Measurements from ENCODE around the gene NEURL1B.

Gene NEURL1B

GRCh38 chr5:172667786-172668593, 26.9 kb downstream of the NEURL1B start:
- TF ChIP-seq, protein P1, sequence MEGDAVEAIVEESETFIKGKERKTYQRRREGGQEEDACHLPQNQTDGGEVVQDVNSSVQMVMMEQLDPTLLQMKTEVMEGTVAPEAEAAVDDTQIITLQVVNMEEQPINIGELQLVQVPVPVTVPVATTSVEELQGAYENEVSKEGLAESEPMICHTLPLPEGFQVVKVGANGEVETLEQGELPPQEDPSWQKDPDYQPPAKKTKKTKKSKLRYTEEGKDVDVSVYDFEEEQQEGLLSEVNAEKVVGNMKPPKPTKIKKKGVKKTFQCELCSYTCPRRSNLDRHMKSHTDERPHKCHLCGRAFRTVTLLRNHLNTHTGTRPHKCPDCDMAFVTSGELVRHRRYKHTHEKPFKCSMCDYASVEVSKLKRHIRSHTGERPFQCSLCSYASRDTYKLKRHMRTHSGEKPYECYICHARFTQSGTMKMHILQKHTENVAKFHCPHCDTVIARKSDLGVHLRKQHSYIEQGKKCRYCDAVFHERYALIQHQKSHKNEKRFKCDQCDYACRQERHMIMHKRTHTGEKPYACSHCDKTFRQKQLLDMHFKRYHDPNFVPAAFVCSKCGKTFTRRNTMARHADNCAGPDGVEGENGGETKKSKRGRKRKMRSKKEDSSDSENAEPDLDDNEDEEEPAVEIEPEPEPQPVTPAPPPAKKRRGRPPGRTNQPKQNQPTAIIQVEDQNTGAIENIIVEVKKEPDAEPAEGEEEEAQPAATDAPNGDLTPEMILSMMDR (IDR thresholded peaks at IDR 0.05; ENCODE audit: extremely low read depth, missing control alignments), result no peak
- no peak for DNase-seq (ENCODE audit: low spot score)

GRCh38 chr5:172668594-172669071, 27.6 kb downstream of the NEURL1B start:
- no peak for DNase-seq (ENCODE audit: low spot score)
- TF ChIP-seq, protein P1 (IDR thresholded peaks at IDR 0.05; ENCODE audit: extremely low read depth, missing control alignments), result no peak

DNA sequence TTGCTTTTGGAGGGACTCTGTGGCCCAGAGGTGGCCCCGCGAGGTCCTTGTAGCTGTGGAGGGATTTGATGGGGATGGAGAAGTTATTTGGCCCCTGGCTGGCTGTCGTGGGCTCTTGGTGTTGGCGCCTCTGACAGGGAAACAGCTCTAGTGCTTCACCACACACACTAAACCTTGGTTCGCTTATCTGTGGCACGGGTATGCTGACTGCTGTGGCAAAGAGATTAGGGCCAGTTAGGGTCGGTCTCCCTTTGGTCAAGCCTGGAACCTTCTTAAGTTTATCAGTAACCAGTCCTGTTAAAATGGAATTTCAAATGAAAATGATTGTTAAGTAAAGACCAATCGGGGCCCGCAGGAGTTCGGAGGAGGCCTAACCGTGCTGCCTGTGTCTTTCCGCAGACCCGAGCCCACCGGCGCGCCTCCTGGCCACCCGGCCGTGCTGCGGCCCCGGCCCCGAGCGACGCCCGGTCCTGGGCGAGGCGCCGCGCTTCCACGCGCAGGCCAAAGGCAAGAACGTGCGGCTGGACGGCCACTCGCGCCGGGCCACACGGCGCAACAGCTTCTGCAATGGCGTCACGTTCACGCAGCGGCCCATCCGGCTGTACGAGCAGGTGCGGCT, 28.4 kb downstream of the NEURL1B start:
- TF ChIP-seq, protein P1 (IDR thresholded peaks at IDR 0.05; ENCODE audit: extremely low read depth, missing control alignments), result no peak
- no peak for DNase-seq (ENCODE audit: low spot score)

- TF ChIP-seq, protein P1 (IDR thresholded peaks at IDR 0.05; ENCODE audit: extremely low read depth, missing control alignments), result no peak
- DNase-seq (ENCODE audit: low spot score), result no peak
Measured at GRCh38 chr5:172670005-172670402, 28.9 kb downstream of the NEURL1B start.

DNA sequence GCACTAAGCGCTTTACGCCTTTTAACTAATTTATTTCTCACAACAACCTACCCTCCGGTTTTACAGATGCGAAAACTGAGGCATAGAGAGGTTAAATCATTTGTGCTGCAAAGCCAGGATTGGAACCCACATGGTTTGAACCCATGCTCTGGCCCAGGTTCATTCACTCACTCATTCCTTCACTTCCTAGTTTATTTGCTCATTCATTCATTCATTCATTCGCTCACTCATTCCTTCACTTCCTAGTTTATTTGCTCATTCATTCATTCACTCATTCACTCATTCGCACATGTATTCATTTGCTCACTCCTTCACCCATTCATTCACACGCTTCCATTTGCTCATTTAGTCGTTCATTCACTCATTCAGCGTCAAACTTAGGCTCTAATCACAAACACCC, 29.4 kb downstream of the NEURL1B start:
- no peak for DNase-seq (ENCODE audit: low spot score)
- TF ChIP-seq, protein P1 (IDR thresholded peaks at IDR 0.05; ENCODE audit: extremely low read depth, missing control alignments), result no peak

- no peak for DNase-seq (ENCODE audit: low spot score)
- TF ChIP-seq, protein P1 (IDR thresholded peaks at IDR 0.05; ENCODE audit: extremely low read depth, missing control alignments), result no peak
Measured at GRCh38 chr5:172671091-172671490, 30.0 kb downstream of the NEURL1B start.

- no peak for DNase-seq (ENCODE audit: low spot score)
- TF ChIP-seq, protein P1 (IDR thresholded peaks at IDR 0.05; ENCODE audit: extremely low read depth, missing control alignments), result no peak
Measured at GRCh38 chr5:172672681-172673080, 31.6 kb downstream of the NEURL1B start.
